HG03457 (cell line): ENCODE measurements around the gene ODAM.
"Not testable (repeated sequence)": the region's sequence is repeated elsewhere in the genome, so short reads cannot be mapped to it uniquely, and the experiment has no call there.

Source experiments
- ATAC-seq: cut with Tn5 transposase; IDR thresholded peaks from one replicate; pipeline ENCODE4 v1.9.1; 2021; ENCODE audit warnings: moderate number of reproducible peaks; ENCODE audit not compliant: unreplicated experiment

ODAM gene

DNA sequence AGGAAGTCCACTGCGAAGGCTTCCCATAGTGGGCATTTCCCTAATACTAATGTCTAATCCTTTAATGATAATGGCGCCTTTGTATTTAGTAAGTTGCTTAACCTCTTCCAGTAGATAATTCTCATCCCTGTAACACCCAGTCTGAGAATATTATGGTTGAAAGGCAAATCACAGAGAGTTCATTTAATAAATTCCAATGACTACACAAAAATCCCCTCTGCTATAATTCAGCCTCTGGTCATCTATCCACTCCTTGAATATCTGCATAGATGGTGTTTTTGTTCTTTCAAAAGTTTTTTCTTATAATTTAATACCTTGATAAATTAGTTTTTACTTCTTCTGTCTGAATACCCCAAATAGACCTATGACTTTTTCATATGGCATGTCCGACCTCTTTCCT is 25.9 kb downstream of the ODAM start:
- not testable (repeated sequence) for ATAC-seq

DNA sequence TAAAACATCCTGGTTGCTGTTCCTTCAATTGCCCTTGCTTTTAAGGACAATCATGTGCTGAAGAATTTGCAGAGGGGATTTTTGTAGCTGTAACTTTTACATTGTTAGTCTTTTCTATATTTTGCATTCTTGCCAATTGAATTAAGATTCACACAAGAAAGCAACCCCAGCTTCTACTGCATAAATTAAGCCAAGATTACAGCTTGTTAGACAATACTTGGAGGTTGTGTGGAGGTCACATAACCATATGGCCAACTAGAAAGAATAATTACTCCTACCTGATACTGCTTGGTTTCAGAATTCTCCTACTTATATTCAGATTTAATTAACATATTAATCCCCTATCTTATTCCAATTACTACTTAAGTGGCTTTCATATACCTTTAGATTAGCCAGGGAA is 26.3 kb downstream of the ODAM start:
- not testable (repeated sequence) for ATAC-seq

DNA sequence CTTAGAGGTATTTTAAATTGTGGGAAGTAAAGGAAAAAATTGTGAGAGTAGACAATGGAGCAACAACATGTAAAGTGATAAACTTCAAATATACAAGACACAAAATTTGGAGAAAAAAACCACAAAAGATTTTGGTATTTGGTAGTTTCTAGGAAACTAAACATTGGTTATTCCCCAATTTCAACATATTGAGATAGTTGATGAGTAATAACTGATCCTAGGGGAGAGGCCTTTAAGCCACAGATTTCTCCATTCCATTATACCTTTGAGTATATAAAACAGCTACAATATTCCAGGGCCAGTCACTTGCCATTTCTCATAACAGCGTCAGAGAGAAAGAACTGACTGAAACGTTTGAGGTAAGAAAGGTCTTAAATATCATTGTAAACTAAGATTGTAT is 30.3 kb downstream of the ODAM start, which contains the start of gene FDCSP:
FDCSP (plus strand) TSS at position 301 of the 400 bp plus-strand sequence. CDS start 5,071 bp downstream, outside the sequence.
- ATAC-seq, result no peak

DNA sequence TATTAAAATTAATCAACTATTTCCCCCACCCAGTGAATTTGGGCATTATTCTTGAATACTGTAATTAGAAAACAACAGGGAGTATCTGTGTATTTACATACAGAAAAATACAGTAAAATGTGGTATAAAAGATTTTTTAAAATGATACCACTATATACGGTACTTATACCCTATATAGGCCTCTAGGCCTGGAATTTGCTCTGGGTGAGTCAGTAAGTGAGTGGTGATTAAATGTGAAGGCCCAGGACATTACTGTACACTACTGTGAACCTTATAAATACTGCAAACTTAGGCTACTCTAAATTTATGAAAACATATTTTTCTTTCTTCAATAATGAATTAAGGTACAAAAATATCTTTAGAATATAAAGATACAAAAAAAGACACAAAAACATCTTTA is 40.6 kb downstream of the ODAM start:
- ATAC-seq, result no peak

- ATAC-seq, result no peak
Observed at GRCh38 chr4:70239131-70239883, 43.8 kb downstream of the ODAM start.

- no peak for ATAC-seq
Observed at GRCh38 chr4:70239884-70240591, 44.5 kb downstream of the ODAM start.

- not testable (repeated sequence) for ATAC-seq
Observed at GRCh38 chr4:70242297-70242696, 46.8 kb downstream of the ODAM start, which contains the start of gene CSN3. Gene CSN3 (plus strand): TSS chr4:70242597. CDS start chr4:70244820, 2,223 bp downstream.

DNA sequence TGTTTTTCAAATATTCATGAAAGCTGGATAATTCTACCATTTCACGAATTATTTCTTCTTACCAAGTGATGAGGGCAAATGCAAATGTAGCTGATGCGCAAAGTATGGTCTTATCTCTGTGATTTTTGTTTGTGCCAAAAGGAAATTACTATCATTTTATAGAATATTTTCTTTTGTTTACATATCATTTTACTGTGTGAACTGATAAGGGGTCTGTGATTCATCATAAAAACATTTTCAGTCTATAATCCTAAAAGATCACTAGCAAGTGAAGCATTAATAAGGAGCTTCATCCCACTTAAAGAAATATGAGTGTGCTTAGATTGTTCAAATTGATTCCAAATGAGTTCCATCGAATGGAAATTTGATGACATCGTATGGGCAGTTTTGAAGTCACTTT is 47.6 kb downstream of the ODAM start:
- ATAC-seq, result no peak

- ATAC-seq, result no peak
Observed at GRCh38 chr4:70251250-70251944, 55.9 kb downstream of the ODAM start.

GRCh38 chr4:70251945-70252277 is 56.4 kb downstream of the ODAM start:
- ATAC-seq, result no peak
